Midbrain (tissue), 1 donor: ENCODE measurements around the gene WWOX.
"Not testable (repeated sequence)": the region's sequence is repeated elsewhere in the genome, so short reads cannot be mapped to it uniquely, and the experiment has no call there.

ENCODE experiments used
- DNase-seq: peaks from one replicate; lab custom pipeline; 2025; lab: John Stamatoyannopoulos, UW

Gene WWOX

DNA sequence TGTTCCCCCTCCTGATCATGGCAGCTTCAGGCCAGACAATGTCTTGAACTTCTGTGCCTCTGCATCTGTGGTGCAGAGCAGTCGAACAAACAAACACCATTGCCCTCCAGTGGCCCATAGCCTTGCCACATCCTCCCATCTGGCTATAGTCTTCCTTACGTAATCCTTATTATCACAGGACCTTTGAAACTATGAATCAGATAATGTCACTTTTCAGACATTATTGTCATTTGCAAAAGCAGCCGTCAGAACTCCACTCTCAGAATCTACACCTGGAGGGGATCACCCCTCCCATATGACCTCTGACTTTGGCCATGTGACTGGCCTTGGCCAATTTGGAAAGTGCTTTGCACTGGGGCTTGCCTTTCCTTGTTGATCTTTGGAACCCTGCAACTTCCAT, 1113.8 kb downstream of the WWOX start:
- no peak for DNase-seq

DNA sequence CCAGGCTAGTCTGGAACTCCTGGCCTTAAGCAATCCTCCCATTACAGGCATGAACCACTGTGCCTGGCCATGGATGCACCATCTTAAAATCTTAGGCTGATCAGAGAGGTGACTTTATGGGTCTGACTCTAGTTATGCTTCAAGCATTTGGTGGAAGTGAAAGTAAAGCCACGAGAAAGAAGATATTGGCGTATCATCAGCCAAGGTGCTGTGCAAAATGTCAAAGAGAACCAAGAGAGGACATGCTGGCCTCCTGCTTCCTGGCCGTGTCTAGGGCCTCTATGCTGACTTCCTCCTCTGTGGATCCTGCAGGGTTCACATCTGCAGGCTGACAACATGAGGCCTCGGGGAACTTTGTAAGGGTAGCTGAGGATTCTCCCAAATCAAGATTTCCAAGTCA, 1115.8 kb downstream of the WWOX start:
- no peak for DNase-seq

DNA sequence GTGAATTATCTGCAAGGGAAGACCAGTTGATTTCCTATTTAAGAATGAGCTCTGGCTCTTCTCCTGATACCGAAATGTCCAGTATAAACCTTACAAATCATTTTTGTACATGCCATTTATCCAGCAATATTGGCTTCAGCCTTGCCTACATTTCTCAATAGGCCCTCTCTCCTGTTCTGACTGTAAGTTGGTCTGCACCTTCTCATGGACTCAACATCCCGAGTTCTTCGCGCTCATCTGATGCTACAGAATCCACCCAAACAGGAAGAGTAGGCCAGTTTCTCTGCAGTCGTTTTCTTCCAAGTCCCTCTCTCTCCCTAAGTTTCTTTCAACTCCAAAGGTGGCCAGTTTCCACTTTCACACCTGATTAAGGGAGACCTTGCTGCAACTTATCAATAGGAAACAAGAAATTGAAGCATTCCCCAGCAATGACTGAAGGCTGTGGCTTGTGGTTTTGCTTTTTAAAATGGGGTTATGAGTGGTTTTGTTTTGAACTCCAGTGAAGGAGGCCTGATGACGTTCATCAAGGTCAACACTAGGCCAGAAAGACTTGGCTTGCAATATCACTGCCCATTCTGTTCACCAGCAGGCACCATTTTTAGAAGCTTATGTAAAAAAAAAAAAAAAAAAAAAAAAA, 1118.0 kb downstream of the WWOX start:
- no peak for DNase-seq

DNA sequence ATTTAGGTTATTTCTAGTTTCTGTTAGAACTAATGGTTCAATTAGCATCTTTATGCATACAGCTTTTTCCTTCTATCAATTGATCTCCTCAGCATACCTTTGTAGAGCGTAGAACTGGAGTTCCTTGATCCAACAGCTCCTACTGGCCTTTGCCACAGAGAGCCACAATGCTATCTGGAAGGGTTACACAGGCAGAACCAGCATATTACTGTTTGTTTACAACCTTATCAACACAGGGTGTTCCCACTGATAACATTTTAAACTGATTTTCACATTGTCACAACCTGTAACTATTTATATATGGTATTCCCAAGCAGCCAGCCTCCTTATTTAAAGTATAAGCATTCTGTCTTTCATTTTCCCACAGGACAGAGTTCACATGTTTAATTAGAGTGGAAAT, 1118.9 kb downstream of the WWOX start:
- no peak for DNase-seq

DNA sequence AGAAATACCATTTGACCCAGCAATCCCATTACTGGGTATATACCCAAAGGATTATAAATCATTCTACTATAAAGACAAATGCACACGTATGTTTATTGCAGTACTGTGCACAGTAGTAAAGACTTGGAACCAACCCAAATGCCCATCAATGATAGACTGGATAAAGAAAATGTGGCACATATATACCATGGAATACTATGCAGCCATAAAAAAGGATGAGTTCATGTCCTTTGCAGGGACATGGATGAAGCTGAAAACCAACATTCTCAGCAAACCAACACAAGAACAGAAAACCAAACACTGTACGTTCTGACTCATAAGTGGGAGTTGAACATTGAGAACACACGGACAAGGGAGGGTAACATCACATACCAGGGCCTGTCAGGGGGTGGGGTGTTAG, 1126.5 kb downstream of the WWOX start:
- DNase-seq: not testable (repeated sequence)

DNA sequence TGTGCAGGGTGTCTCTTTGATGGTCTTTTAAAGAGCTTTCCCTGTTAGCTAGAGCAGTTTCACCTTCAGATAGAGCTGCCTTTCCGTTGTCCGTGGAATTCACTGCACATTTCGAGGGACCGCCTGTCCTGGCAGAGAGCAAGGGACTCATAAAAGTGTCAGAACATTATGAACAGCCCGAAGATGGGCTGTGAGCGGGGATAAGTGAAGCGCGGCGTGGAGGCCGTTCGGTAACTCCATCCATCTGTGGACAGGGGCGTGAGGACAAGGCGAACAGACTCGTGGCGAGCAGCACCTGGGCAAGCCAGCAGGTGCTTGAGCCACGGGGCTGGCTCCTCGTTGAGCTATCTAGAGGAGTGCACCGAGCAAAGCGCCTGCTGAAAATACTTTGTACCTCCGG, 1129.9 kb downstream of the WWOX start:
- no peak for DNase-seq

DNA sequence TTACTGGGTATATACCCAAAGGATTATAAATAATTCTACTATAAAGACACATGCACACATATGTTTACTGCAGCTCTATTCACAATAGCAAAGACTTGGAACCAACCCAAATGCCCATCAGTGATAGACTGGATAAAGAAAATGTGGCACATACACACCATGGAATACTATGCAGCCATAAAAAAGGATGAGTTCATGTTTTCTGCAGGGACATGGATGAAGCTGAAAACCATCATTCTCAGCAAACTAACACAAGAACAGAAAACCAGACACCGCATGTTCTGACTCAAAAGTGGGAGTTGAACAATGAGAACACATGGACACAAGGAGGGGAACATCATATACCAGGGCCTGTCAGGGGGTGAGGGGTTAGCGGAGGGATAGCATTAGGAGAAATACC, 1146.2 kb downstream of the WWOX start:
- not testable (repeated sequence) for DNase-seq

DNA sequence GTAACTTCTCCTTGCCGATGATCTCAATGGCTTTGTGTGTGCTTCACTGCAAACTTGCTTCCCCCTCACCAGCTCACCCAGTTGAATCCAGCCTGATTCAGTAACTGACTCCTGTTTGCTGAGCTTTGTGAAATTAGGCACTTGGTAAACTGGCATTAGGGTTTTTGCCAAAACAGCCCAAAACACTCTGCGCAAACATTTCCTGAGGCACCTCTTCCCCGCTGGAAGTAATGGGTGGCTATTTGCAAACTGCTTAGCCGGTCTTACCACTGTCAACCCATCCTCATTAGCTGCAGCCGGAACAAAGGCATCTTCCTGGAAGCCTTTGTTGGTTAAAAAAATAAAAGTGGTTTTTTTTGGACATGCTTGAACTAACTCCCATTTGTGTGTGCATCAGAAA, 1147.9 kb downstream of the WWOX start:
- DNase-seq: no peak

DNA sequence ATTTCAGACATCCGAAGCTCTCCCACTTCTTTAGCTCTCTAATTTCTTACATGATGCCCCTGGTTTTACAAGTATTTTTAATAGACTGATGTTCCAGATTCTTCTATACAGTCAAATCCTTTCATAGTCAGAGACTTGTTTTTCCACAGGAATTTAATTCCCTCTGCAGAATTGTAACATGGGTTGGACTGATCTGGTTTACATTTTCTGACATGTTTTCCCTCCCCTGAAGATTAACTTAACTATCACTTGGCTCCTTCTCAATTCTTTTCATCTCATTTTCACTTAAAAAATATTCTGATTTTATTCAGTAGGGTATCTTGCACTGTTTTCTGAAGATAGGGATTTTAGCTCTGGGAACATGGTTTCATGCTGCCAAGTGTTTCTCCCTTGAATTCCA, 1148.9 kb downstream of the WWOX start:
- no peak for DNase-seq

DNA sequence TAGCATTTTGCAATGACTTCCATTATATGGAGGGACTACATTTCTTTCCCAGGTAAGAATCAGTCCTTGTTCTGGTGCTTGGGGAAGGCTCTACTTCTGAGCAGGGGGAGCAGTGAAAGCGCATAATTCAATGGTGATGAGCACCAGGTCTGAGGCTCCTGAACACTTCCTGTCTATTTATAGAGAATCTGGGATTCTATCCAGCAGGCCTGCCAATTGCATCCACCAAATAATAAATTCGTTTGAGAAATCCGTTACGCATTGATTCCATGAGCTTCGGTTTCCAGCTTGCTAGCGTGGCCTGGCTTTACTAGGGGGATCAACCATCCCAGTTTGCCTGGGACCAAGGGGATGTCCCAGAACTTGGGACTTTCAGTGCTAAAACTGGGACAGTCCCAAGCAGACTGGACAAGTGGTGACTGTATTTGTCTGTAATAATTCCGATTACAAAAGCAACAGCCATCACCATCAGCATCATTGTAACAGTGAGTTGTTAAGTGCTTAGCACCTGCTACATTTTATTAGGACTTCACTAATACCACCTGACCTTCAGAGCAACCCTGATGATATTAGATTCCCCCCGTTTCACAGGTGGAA, 1151.1 kb downstream of the WWOX start:
- no peak for DNase-seq

DNA sequence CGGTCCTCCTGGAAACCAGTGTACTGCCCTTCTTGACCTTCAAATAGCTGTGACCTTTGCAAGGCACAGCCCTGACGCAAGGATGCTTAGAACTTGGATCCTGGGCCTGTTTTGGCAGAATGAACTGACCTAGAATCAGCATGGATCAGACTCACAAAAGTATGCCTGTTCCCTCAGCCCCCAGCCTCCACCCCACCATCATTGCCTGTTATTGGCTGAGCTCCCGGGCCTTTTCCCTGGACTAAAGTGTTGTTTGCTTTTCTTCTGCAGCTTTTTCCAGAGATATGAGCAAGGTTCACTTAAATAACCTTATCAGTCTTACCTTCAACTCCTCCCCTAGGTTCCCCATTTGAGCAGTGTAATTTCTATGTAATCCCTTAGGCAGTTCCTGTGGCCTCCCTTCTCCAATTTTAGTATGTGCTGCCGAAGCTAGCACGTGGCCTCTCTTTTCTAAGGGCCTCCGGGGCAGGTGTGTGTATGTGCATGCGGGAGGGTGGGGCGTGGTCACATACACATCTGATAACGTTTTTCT, 1153.7 kb downstream of the WWOX start:
- DNase-seq: peak; percentile 26

DNA sequence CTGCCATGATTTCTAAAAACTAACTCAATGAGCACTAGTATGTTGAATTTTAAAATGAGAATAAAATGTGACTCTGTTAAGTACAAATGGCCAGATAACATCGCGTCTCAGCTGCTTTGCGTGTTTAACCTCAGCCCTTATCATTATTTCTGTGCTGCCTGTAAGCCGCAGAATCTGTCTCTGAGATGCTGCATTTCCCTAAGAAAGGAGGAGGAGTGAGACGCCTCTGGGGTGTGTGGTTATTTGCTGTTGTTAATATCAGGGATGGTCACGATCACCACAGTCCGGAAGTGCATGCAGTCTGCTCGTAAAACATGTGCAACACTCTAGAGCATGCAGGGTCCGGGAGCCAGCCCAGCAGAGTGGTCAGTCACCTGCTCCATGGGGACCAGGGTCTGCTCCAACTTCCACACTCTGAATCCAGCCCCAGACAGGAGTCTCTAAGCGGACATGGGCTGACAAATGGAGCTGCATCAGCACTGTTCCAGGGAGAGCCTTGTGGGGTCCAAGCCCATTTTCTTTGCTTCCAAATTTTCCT, 1158.6 kb downstream of the WWOX start:
- no peak for DNase-seq

DNA sequence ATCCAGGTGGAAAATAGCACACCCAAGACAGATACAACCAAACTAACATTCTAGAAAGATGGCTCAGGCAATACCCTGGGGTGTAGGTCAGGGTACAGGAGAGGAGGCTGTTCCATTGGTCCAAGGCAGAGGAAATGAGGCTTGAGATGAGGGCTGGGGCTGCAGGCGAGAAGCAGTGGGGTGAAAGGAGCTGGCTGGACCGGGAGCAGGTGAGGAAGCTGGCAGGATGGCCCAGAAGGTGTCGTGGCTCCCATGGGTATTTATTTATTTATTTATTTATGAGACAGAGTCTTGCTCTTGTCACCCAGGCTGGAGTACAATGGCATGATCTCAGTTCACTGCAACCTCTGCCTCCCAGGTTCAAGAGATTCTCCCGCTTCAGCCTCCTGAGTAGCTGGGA, 1161.4 kb downstream of the WWOX start:
- not testable (repeated sequence) for DNase-seq

DNA sequence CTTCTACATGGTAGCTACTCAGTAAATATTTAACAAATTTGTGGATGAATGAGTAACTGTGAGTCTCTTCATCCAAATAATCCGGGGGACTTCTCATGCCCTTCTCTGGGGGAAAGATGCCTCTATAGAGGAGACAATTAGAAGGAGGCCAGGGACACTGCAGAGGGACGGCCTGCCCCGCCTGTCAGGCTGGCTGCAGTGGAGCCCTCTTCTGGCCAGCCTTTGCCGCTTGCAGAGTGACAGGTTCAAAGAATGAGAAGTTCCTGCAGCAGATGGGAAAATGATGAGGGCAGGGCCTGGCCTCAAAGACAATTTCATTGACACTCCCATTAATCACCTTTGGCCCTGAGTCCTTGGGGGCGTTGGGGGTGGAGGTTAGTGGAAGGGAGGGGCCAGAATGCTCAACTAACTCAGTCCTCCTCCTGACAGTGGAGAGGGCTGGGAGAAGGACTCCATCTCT, 1162.1 kb downstream of the WWOX start:
- DNase-seq: peak; percentile 4

DNA sequence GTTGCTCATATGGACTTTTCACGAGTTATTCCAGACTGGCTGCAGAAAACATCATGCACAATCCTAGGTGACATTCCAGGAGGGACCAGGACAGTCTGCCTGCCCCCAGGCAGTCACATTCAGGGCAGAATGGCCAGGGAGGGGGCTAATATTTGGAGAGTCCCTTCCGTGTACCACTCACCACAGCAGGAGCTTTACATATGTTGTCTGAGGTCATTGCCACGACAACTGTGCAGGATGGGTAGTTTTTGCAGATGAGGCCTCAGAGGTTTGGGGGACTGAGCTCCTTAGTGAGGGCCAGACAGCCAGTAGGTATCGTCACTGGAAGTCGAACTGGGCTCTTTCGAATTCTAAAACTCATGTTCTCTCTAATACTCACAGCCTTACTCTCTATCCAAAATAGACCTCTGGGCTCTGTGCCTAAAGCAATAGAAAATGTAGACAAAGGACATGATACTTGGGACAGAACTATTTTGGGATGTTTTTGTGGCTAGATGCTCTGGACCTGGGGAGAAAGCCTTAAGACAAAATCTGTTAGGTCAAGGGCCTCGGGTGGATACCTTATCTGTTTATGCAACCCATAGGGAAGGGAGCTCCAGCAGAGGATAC, 1162.6 kb downstream of the WWOX start:
- DNase-seq: no peak
